ENCODE results near the gene AQP12B. TPM values are rescaled to one million over a fixed set of nuclear protein-coding genes. Genes with fewer than 3 reads are reported as not detected.

AQP12B gene
- total and polyA plus RNA-seq, 2 of the 13 experiments (the other 11 are each of a cell fraction or from before 2014, with no cell fraction given) = not detected

- TF ChIP-seq FOSL1 (CRISPR knock-in tag; IDR thresholded peaks at IDR 0.05; ENCODE audit: borderline replicate concordance) (peak; percentile 54; the same call in 1 of the 2 replicates), ZNF562 (CRISPR knock-in tag; IDR thresholded peaks at IDR 0.05; ENCODE audit: borderline replicate concordance) (no peak), RBFOX2 (IDR thresholded peaks at IDR 0.05; ENCODE audit: low read depth, low read length) (peak; percentile 64), BCLAF1 (IDR thresholded peaks at IDR 0.05) (no peak), ARID5B (CRISPR knock-in tag; IDR thresholded peaks at IDR 0.05) (peak; percentile 86), MED8 (CRISPR knock-in tag; IDR thresholded peaks at IDR 0.05; ENCODE audit: insufficient replicate concordance) (peak; percentile 76), CAMTA2 (CRISPR knock-in tag; IDR thresholded peaks at IDR 0.05; ENCODE audit: borderline replicate concordance) (peak; percentile 97), SNAI1 (CRISPR knock-in tag; IDR thresholded peaks at IDR 0.05; ENCODE audit: borderline replicate concordance) (peak; percentile 81; the same call in 1 of the 2 replicates), SPEN (CRISPR knock-in tag; IDR thresholded peaks at IDR 0.05; ENCODE audit: low read depth) (peak; percentile 70; the same call in 1 of the 2 replicates), ZNF124 (CRISPR knock-in tag; IDR thresholded peaks at IDR 0.05) (peak; percentile 67; the same call in 1 of the 2 replicates), THAP8 (CRISPR knock-in tag; IDR thresholded peaks at IDR 0.05; ENCODE audit: borderline replicate concordance) (no peak), GATAD1 (CRISPR knock-in tag; IDR thresholded peaks at IDR 0.05) (peak; percentile 63; the same call in 1 of the 2 replicates), MIER3 (CRISPR knock-in tag; IDR thresholded peaks at IDR 0.05; ENCODE audit: borderline replicate concordance) (peak; percentile 81; the same call in 1 of the 2 replicates), SALL2 (CRISPR knock-in tag; IDR thresholded peaks at IDR 0.05) (no peak), RFXANK (CRISPR knock-in tag; IDR thresholded peaks at IDR 0.05) (0 out of 2 replicates have a peak, but pooled peaks have one; percentile 18), PRDM15 (CRISPR knock-in tag; IDR thresholded peaks at IDR 0.05) (peak; percentile 49; the same call in 1 of the 2 replicates), BCL6 (CRISPR knock-in tag; IDR thresholded peaks at IDR 0.05) (peak; percentile 79), SALL1 (CRISPR knock-in tag; IDR thresholded peaks at IDR 0.05) (peak; percentile 97)
Measured at GRCh38 chr2:240626531-240627300, 56.0 kb downstream of the AQP12B start (continued).

Data from HepG2 (cell line).